Measurements from ENCODE around the gene PROCA1. TPM values are rescaled to one million over a fixed set of nuclear protein-coding genes. Genes with fewer than 3 reads are reported as not detected.

Gene PROCA1
- total RNA-seq, 4 donors from 2014 or later: 1.2 to 6.0 (median 1.8) TPM

DNA sequence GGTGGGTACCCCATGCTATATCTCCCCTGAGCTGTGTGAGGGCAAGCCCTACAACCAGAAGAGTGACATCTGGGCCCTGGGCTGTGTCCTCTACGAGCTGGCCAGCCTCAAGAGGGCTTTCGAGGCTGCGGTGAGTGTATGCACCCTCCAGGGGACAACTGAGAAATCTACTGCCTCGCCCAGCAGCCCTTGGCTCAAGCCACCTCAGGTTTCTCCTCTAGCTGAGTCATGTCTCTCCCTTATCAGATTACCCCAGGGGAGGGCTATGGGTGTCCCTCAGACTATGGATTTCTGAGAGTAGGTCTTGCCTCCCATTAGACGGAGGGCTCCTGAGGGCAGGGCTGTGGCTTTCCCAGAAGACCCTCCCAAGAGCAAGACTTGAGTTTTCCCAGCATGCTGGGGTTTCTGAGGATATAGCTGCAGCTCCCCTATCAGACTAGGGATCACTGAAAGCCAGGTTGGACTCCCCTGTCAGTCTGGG lies 23.6 kb upstream of the PROCA1 start:
- ATAC-seq (ENCODE audit: low FRiP score) (no peak), DNase-seq (ENCODE audit: low spot score) (no peak)
- TF ChIP-seq, protein P1, sequence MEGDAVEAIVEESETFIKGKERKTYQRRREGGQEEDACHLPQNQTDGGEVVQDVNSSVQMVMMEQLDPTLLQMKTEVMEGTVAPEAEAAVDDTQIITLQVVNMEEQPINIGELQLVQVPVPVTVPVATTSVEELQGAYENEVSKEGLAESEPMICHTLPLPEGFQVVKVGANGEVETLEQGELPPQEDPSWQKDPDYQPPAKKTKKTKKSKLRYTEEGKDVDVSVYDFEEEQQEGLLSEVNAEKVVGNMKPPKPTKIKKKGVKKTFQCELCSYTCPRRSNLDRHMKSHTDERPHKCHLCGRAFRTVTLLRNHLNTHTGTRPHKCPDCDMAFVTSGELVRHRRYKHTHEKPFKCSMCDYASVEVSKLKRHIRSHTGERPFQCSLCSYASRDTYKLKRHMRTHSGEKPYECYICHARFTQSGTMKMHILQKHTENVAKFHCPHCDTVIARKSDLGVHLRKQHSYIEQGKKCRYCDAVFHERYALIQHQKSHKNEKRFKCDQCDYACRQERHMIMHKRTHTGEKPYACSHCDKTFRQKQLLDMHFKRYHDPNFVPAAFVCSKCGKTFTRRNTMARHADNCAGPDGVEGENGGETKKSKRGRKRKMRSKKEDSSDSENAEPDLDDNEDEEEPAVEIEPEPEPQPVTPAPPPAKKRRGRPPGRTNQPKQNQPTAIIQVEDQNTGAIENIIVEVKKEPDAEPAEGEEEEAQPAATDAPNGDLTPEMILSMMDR (IDR thresholded peaks at IDR 0.05): no peak

DNA sequence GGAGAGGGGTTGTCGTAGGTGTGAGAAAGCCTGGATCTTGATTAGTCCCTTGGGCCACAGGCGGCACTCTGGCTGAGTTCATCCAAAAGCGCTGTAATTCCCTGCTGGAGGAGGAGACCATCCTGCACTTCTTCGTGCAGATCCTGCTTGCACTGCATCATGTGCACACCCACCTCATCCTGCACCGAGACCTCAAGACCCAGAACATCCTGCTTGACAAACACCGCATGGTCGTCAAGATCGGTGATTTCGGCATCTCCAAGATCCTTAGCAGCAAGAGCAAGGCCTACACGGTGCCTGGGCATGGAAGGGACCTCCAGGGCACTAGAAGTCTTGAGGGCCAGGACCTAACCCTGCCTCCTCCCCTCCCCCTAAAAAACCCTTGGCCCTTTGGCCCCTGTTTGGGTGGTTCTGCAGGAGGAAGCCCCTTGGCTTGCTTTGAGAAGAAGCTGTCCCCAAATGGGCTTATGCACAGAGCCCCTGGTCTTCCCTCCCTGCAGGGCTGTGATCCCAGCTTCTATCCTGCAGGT lies 23.1 kb upstream of the PROCA1 start:
- DNase-seq (ENCODE audit: low spot score) (no peak), ATAC-seq (ENCODE audit: low FRiP score) (no peak)
- TF ChIP-seq, protein P1 (IDR thresholded peaks at IDR 0.05): no peak

DNA sequence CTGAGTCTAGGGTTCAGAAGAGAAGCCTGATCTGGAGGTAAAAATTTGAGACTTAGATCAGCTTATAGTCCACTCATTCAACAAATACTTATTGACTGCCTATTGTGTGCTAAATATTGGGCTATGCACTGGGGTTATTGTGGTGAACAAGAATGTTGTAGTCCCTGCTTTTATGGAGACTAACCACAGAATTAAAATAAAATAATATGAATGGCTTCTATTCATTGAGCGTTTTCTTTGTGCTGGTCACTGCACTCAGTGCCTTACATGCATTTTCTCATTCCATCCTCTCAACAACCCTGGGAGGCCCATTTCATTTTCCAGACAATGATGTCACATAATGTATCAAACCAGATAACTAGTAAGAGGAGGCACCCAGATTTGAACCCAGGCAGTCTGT lies 21.7 kb upstream of the PROCA1 start:
- TF ChIP-seq, protein P1 (IDR thresholded peaks at IDR 0.05): no peak
- DNase-seq (ENCODE audit: low spot score): no peak

DNA sequence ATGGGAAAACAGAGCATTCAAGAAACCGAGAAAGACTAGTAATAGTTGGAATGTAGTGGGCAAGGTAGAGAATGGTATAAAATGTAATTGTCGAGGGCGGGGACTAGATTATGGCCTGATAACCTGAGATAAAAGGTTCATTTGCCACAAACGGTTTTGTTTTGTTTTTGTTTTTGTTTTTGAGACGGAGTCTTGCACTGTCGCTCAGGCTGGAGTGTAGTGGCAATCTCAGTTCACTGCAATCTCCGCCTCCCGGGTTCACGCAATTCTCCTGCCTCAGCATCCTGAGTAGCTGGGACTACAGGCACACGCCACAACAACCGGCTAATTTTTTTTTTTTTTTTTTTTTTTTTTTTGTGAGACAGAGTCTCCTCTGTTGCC lies 18.3 kb upstream of the PROCA1 start:
- ATAC-seq (ENCODE audit: low FRiP score) (no peak), DNase-seq (ENCODE audit: low spot score) (no peak)
- TF ChIP-seq, protein P1 (IDR thresholded peaks at IDR 0.05): no peak

More for the DNA sequence above, 21.7 kb upstream of the PROCA1 start:
- no peak for ATAC-seq (ENCODE audit: low FRiP score)

DNA sequence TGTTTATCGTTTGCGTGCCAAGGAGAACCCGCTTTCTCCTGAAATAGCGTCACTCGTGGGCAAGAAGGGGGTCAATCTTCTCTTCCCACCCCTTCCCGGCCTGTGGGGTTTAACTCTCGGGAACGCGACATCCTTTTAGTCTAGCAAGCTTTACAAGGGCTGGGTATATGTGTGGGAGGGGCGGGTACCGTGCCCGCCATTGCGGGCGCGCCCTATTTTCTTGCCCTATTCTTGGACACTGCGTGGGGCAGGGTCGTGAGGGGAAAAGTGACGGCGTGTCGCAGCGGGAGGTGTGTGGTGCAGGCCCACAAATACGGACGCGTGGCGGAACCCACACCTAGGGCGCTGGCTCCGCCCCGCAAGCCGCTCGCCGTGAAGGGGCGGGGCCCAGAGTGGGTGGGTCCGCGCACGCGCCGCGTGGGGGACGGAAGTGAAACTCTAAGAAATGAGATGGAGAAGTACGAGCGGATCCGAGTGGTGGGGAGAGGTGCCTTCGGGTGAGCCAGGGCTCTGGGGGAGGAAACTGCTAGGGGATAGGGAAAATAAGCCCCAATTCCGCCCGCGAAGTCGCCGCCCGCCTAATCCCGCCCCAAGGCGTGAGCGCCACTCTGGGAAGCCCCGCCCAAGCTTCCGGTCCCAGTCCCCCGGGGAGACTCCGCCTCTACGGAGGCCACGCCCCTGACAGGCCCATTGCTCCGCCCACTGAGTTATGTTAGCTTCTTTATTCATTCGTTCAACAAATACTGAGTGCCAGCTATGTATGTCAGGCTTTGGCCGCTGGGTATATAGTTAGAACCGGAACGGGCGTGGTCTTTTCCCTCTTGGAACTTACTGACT lies 16.9 kb upstream of the PROCA1 start, which contains the start of gene NEK8:
Gene NEK8 (plus strand): TSS at position 425 of the 837 bp plus-strand sequence. CDS start 26 bp downstream, at position 451.
- DNase-seq (ENCODE audit: low spot score) (peak; percentile 99), ATAC-seq (ENCODE audit: low FRiP score) (peak; percentile 72)
- TF ChIP-seq, protein P1 (IDR thresholded peaks at IDR 0.05): no peak

DNA sequence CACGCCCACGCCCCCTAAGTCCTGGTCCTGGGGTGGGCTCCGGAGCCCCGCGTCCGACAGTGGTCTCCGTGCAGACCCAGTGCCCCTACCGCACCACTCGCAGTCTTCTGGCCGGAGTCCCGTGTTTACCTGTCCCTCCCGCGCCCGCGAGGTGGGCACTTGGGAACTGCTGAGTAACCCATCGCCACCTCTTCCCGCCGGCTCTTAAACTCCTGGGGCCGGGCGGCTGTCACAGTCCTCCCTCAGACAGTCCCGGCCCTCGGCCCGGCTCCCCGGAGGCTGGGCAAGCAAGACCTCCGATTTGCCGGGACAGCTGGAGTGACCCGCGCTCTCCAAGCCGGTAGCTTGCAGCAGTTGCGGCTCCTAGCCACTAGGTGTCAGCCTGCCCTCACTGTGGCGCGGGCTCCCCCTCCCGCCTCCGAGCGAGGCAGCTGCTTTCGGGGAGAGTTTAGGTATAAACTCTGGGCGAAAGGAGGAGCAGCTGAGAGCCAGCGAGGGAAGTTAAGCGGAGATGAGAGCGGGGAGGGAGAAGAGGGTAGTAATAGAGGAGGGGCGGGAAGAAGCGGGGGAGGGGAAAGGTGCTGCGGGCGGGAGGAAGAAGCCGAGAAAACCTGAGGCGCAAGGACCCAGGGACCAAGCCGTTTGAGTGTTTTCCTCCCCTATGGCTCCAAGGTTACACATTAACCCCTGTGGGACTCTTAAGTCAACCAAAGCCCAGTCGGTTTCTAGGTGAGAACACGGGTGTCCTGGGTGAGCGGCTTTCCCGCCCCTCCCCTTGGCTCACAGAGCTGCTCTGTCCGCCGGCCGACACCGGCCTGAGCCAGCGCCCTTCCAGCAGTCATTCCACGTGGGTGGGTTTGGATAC lies 15.2 kb upstream of the PROCA1 start:
- DNase-seq (ENCODE audit: low spot score): peak; percentile 84
- peak; percentile 77 for ATAC-seq (ENCODE audit: low FRiP score)
- TF ChIP-seq, protein P1 (IDR thresholded peaks at IDR 0.05): peak in 2 of 3 donors; percentile 62 to 85
